Liver (tissue), 9 donors: ENCODE data around the gene ZNF318. TPM values are rescaled to one million over a fixed set of nuclear protein-coding genes. Genes with fewer than 3 reads are reported as not detected.

Source experiments
- DNase-seq: peaks from one replicate; pipeline ENCODE4 v3.0.0-alpha.2; 2017; ENCODE audit warnings: low spot score
- H3K27ac ChIP-seq, 2 donors: one replicate each; pipeline ENCODE4 v1.7.0; 2013; ENCODE audit warnings: inconsistent platforms in 2 of 2, low read length in 2 of 2, control low read depth in 1 of 2, low read depth in 1 of 2, mild to moderate bottlenecking in 1 of 2
- H3K27me3 ChIP-seq, 4 donors: one replicate each; pipeline versions ENCODE4 v1.6.1 to v1.7.0; 2013; ENCODE audit warnings: low read length in 3 of 4, inconsistent platforms in 1 of 4, mild to moderate bottlenecking in 1 of 4, moderate library complexity in 1 of 4; ENCODE audit not compliant: control insufficient read depth in 4 of 4, insufficient read depth in 4 of 4
- H3K36me3 ChIP-seq, 4 donors: one replicate each; pipeline versions ENCODE4 v1.6.1 to v1.7.0; 2013; ENCODE audit warnings: low read length in 3 of 4, mild to moderate bottlenecking in 3 of 4, low read depth in 1 of 4, moderate library complexity in 1 of 4; ENCODE audit not compliant: control insufficient read depth in 4 of 4, insufficient read depth in 3 of 4
- H3K4me1 ChIP-seq, 4 donors: one replicate each; pipeline versions ENCODE4 v1.6.1 to v1.7.0; 2013; ENCODE audit warnings: low read length in 3 of 4, mild to moderate bottlenecking in 3 of 4, moderate library complexity in 1 of 4; ENCODE audit not compliant: control insufficient read depth in 4 of 4, insufficient read depth in 4 of 4
- H3K4me3 ChIP-seq, 3 donors: one replicate each; pipeline versions ENCODE4 v1.6.1 to v1.7.0; 2013; ENCODE audit warnings: low read length in 3 of 3, control low read depth in 1 of 3, low read depth in 1 of 3, mild to moderate bottlenecking in 1 of 3
- H3K9ac ChIP-seq, 2 donors: one replicate each; pipeline ENCODE4 v1.7.0; 2013; ENCODE audit warnings: low read length in 2 of 2, mild to moderate bottlenecking in 2 of 2, moderate library complexity in 2 of 2, control low read depth in 1 of 2, low read depth in 1 of 2
- H3K9me3 ChIP-seq, 4 donors: one replicate each; pipeline versions ENCODE4 v1.6.1 to v1.7.0; 2013; ENCODE audit warnings: low read length in 3 of 4; ENCODE audit not compliant: control insufficient read depth in 4 of 4
- EGR1 ChIP-seq, 2 donors: IDR thresholded peaks; 2 replicates each; pipeline ENCODE4 v1.6.1; 2016 to 2018; ENCODE audit warnings: antibody characterized with exemption in 2 of 2, low read depth in 2 of 2
- FOXA1 ChIP-seq: IDR thresholded peaks from 2 replicates; pipeline ENCODE4 v1.6.1; 2016; ENCODE audit warnings: antibody characterized with exemption
- FOXA2 ChIP-seq: IDR thresholded peaks from 2 replicates; pipeline ENCODE4 v1.6.1; 2016; ENCODE audit warnings: antibody characterized with exemption
- GABPA ChIP-seq, 2 donors: IDR thresholded peaks in 1 of 2; conservative IDR thresholded peaks in 1 of 2; 2 replicates each; pipeline ENCODE4 v1.6.1; 2016; ENCODE audit warnings: antibody characterized with exemption in 2 of 2, mild to moderate bottlenecking in 1 of 2, moderate library complexity in 1 of 2
- HNF4A ChIP-seq, 2 donors: conservative IDR thresholded peaks; 2 replicates each; pipeline ENCODE4 v1.6.1; 2016; ENCODE audit warnings: antibody characterized with exemption in 2 of 2, mild to moderate bottlenecking in 2 of 2
- HNF4G ChIP-seq: IDR thresholded peaks from 2 replicates; pipeline ENCODE4 v1.6.1; 2016; ENCODE audit warnings: antibody characterized with exemption
- JUND ChIP-seq, 2 donors: IDR thresholded peaks; 2 replicates each; pipeline ENCODE4 v1.6.1; 2016; ENCODE audit warnings: antibody characterized with exemption in 2 of 2
- MAX ChIP-seq: IDR thresholded peaks from 2 replicates; pipeline ENCODE4 v1.6.1; 2016; ENCODE audit warnings: antibody characterized with exemption
- NR2F2 ChIP-seq: IDR thresholded peaks from 2 replicates; pipeline ENCODE4 v1.6.1; 2016; ENCODE audit warnings: antibody characterized with exemption
- RAD21 ChIP-seq, 2 donors: IDR thresholded peaks; 2 replicates each; pipeline ENCODE4 v1.6.1; 2016; ENCODE audit warnings: antibody characterized with exemption in 2 of 2, mild to moderate bottlenecking in 2 of 2
- SP1 ChIP-seq: IDR thresholded peaks from 2 replicates; pipeline ENCODE4 v1.6.1; 2018; ENCODE audit warnings: antibody characterized with exemption, mild to moderate bottlenecking
- YY1 ChIP-seq: IDR thresholded peaks from 2 replicates; pipeline ENCODE4 v1.6.1; 2016; ENCODE audit warnings: antibody characterized with exemption, mild to moderate bottlenecking
- ZBTB33 ChIP-seq: IDR thresholded peaks from 2 replicates; pipeline ENCODE4 v1.6.1; 2016; ENCODE audit warnings: antibody characterized with exemption
- WGBS: extraction: QIAGEN DNeasy Blood & Tissue Kit; methylation state at CpG from one replicate; pipeline ENCODE4 v1.1.7; 2013; 5-methylcytosine and 5-hydroxymethylcytosine counted together
- polyA plus RNA-seq, 2 donors: library from polyadenylated mRNA; stranded (reverse) in 1 of 2; unstranded in 1 of 2; fragments of 200-250 nt in 1 of 2; fragments of >200 nt in 1 of 2; fragmentation: Nextera tagmentation in 1 of 2; extraction: Ambion mirVana in 1 of 2; gene quantifications; one replicate each; pipeline versions ENCODE4 v1.2.1 to v1.2.3, GENCODE V29; 2013 to 2015
- total RNA-seq, 2 donors: library from RNA; depleted of rRNA; stranded (reverse); fragments of >200 nt; gene quantifications; one replicate each; pipeline ENCODE4 v1.2.3, GENCODE V29; 2014
- donor health status: healthy.
- donor health status: healthy.
- donor health status: healthy.
- donor health status: healthy.
- donor health status: healthy.

The ZNF318 gene
- total and polyA plus RNA-seq, 4 donors: 3.6 to 9.1 (median 4.2) TPM

GRCh38 chr6:43368259-43369160 lies 937 bp downstream of the ZNF318 start:
- 2% methylated on average over 71 of the region's 71 CpGs for WGBS
- DNase-seq: peak; percentile 59
- Histone ChIP-seq H3K4me3 (peak overlapping the region; percentile 64 to 95 (median 70)), H3K9me3 (no peaks in the 10 kb centered on the region), H3K36me3 (peaks cover 2 to 14% (median 8%) of the 10 kb centered on the region in 4 donors), H3K9ac (peak overlapping the region; percentile 30 to 44), H3K27me3 (no peaks in the 10 kb centered on the region), H3K27ac (peak overlapping the region; percentile 9 to 59), H3K4me1 (peaks cover 2 to 15% (median 8%) of the 10 kb centered on the region in 4 donors)
- TF ChIP-seq GABPA (IDR thresholded peaks at IDR 0.05 in 1 of 2, conservative IDR thresholded peaks at IDR 0.05 in 1 of 2): no peak
- peak in 1 of 2 donors; percentile 9 for TF ChIP-seq RAD21 (IDR thresholded peaks at IDR 0.05)

- H3K9ac ChIP-seq: no peak overlapping the region
- H3K4me3 ChIP-seq: no peak overlapping the region
- H3K9me3 ChIP-seq: no peaks in the 10 kb centered on the region
- no peaks in the 10 kb centered on the region for H3K27me3 ChIP-seq
- peaks cover 5 to 18% (median 11%) of the 10 kb centered on the region in 4 donors for H3K36me3 ChIP-seq
- TF ChIP-seq ZBTB33: no peak
- no peak for TF ChIP-seq JUND (IDR thresholded peaks at IDR 0.05)
- TF ChIP-seq MAX: no peak
- no peak for TF ChIP-seq GABPA (IDR thresholded peaks at IDR 0.05 in 1 of 2, conservative IDR thresholded peaks at IDR 0.05 in 1 of 2)
- TF ChIP-seq SP1: no peak
- no peak for TF ChIP-seq HNF4G
- TF ChIP-seq FOXA1: no peak
- TF ChIP-seq NR2F2: no peak
- no peak for TF ChIP-seq EGR1 (IDR thresholded peaks at IDR 0.05; ENCODE audit: low read depth in 2 of 2)
- TF ChIP-seq FOXA2: no peak
- no peak for TF ChIP-seq YY1
- TF ChIP-seq HNF4A (conservative IDR thresholded peaks at IDR 0.05): no peak
- no peak for DNase-seq
- 79% methylated on average over 9 of the region's 9 CpGs for WGBS
- peaks cover 2 to 15% (median 8%) of the 10 kb centered on the region in 4 donors for H3K4me1 ChIP-seq
- H3K27ac ChIP-seq: no peak overlapping the region
These were observed 2.0 kb downstream of the ZNF318 start for GRCh38 chr6:43367245-43367984.

- TF ChIP-seq ZBTB33: no peak
- Histone ChIP-seq H3K9me3 (no peaks in the 10 kb centered on the region), H3K36me3 (peaks cover 7 to 39% (median 30%) of the 10 kb centered on the region in 4 donors), H3K4me3 (no peak overlapping the region), H3K4me1 (no peaks in the 10 kb centered on the region), H3K27ac (no peak overlapping the region), H3K27me3 (no peaks in the 10 kb centered on the region), H3K9ac (no peak overlapping the region)
- WGBS: 94% methylated on average over 2 of the region's 2 CpGs
- no peak for DNase-seq
These were observed 8.2 kb downstream of the ZNF318 start for GRCh38 chr6:43361269-43361668.
